22Rv1 (cell line): ENCODE results near the gene PURA.

Source experiments
- ZFX ChIP-seq: fragments of 450-650 bp; IDR thresholded peaks from 2 replicates; pipeline ENCODE4 v1.6.1; 2017; ENCODE audit warnings: antibody characterized with exemption, borderline replicate concordance
- TF ChIP-seq, protein P1 (sequence below): fragments of 450-650 bp; IDR thresholded peaks from 2 replicates; pipeline ENCODE4 v1.5.1; 2017; ENCODE audit warnings: mild to moderate bottlenecking

DNA sequence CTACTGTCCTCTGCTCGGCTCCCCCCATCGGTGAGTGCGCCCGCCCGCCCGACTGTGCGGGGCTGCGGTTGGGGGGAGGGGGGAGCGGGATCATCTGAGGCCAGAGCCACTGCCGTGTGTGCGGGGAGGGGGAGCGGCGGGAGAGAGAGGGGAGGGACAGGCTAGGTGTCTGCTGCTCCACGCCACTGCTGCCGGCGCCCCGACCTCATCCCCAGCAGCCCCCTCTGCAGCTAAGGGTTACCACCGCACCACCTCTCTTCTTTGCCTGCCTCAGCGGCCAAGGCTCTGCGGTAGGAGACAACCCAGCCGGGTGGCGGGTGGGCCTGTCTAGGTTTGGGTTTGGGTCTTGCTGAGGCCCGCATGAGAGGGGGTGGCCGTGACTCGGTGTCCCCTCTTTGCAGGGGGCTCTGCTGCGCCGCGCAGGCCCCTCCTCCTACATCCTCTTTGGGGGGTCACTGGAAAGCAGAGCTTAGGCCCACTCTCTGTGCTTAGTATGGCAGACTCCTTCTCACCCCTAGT is 670 bp upstream of the PURA start:
- TF ChIP-seq, protein P1, sequence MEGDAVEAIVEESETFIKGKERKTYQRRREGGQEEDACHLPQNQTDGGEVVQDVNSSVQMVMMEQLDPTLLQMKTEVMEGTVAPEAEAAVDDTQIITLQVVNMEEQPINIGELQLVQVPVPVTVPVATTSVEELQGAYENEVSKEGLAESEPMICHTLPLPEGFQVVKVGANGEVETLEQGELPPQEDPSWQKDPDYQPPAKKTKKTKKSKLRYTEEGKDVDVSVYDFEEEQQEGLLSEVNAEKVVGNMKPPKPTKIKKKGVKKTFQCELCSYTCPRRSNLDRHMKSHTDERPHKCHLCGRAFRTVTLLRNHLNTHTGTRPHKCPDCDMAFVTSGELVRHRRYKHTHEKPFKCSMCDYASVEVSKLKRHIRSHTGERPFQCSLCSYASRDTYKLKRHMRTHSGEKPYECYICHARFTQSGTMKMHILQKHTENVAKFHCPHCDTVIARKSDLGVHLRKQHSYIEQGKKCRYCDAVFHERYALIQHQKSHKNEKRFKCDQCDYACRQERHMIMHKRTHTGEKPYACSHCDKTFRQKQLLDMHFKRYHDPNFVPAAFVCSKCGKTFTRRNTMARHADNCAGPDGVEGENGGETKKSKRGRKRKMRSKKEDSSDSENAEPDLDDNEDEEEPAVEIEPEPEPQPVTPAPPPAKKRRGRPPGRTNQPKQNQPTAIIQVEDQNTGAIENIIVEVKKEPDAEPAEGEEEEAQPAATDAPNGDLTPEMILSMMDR = no peak
- TF ChIP-seq ZFX = no peak
